GM19099 (cell line): Measurements from ENCODE around the gene SPATA31A3.
"Not testable (repeated sequence)": the region's sequence is repeated elsewhere in the genome, so short reads cannot be mapped to it uniquely, and the experiment has no call there.

Experiments used
- POLR2A ChIP-seq: IDR thresholded peaks from 3 replicates; pipeline ENCODE4 v1.6.1; 2011; ENCODE audit warnings: low read depth; ENCODE audit not compliant: insufficient read length; ENCODE audit errors: extremely low read depth

Gene SPATA31A3

GRCh38 chr9:66992450-66992849 is at the start of gene SPATA31A3:
Gene SPATA31A3 (minus strand): TSS chr9:66992550. CDS start chr9:66992521, 29 bp downstream.
- not testable (repeated sequence) for TF ChIP-seq POLR2A
